ENCODE measurements around the gene FAM227B.
"Not testable (repeated sequence)": the region's sequence is repeated elsewhere in the genome, so short reads cannot be mapped to it uniquely, and the experiment has no call there.

FAM227B gene

GRCh38 chr15:49492830-49493229, 127.8 kb downstream of the FAM227B start:
- no peak for DNase-seq (ENCODE audit: low read depth in 2 of 2)

- DNase-seq (ENCODE audit: low read depth in 2 of 2): no peak
Measured at GRCh38 chr15:49492151-49492550, 128.5 kb downstream of the FAM227B start.

GRCh38 chr15:49490966-49491365, 129.7 kb downstream of the FAM227B start:
- DNase-seq (ENCODE audit: low read depth in 2 of 2): no peak

- not testable (repeated sequence) for DNase-seq (ENCODE audit: low read depth in 2 of 2)
Measured at GRCh38 chr15:49485401-49485800, 135.2 kb downstream of the FAM227B start.

- DNase-seq (ENCODE audit: low read depth in 2 of 2): not testable (repeated sequence)
Measured at GRCh38 chr15:49478982-49479381, 141.6 kb downstream of the FAM227B start.

- DNase-seq (ENCODE audit: low read depth in 2 of 2): not testable (repeated sequence)
Measured at GRCh38 chr15:49478021-49478420, 142.6 kb downstream of the FAM227B start.

- no peak for DNase-seq (ENCODE audit: low read depth in 2 of 2)
Measured at GRCh38 chr15:49473031-49473430, 147.6 kb downstream of the FAM227B start.

- DNase-seq (ENCODE audit: low read depth in 2 of 2): no peak
Measured at GRCh38 chr15:49472338-49472737, 148.3 kb downstream of the FAM227B start.

- no peak for DNase-seq (ENCODE audit: low read depth in 2 of 2)
Measured at GRCh38 chr15:49471733-49472132, 148.9 kb downstream of the FAM227B start.

- not testable (repeated sequence) for DNase-seq (ENCODE audit: low read depth in 2 of 2)
Measured at GRCh38 chr15:49471248-49471647, 149.4 kb downstream of the FAM227B start.

GRCh38 chr15:49468481-49468839, 152.2 kb downstream of the FAM227B start:
- no peak for DNase-seq (ENCODE audit: low read depth in 2 of 2)

- DNase-seq (ENCODE audit: low read depth in 2 of 2): no peak
Measured at GRCh38 chr15:49467746-49468480, 152.7 kb downstream of the FAM227B start.

GRCh38 chr15:49466119-49466518, 154.5 kb downstream of the FAM227B start:
- no peak for DNase-seq (ENCODE audit: low read depth in 2 of 2)

- DNase-seq (ENCODE audit: low read depth in 2 of 2): no peak
Measured at GRCh38 chr15:49464522-49464921, 156.1 kb downstream of the FAM227B start.

GRCh38 chr15:49462232-49462844, 158.3 kb downstream of the FAM227B start:
- no peak for DNase-seq (ENCODE audit: low read depth in 2 of 2)

GRCh38 chr15:49460411-49460941, 160.1 kb downstream of the FAM227B start:
- no peak for DNase-seq (ENCODE audit: low read depth in 2 of 2)

- DNase-seq (ENCODE audit: low read depth in 2 of 2): no peak
Measured at GRCh38 chr15:49458145-49458544, 162.5 kb downstream of the FAM227B start.

GRCh38 chr15:49456166-49456565, 164.5 kb downstream of the FAM227B start:
- no peak for DNase-seq (ENCODE audit: low read depth in 2 of 2)

- no peak for DNase-seq (ENCODE audit: low read depth in 2 of 2)
Measured at GRCh38 chr15:49452595-49452994, 168.0 kb downstream of the FAM227B start.

- DNase-seq (ENCODE audit: low read depth in 2 of 2): no peak
Measured at GRCh38 chr15:49441816-49442215, 178.8 kb downstream of the FAM227B start.

GRCh38 chr15:49441356-49441755, 179.3 kb downstream of the FAM227B start:
- no peak for DNase-seq (ENCODE audit: low read depth in 2 of 2)

- DNase-seq (ENCODE audit: low read depth in 2 of 2): no peak
Measured at GRCh38 chr15:49439678-49440395, 180.8 kb downstream of the FAM227B start.
